ENCODE measurements around the gene MRPL10.

GRCh38 chr17:47845716-47846075 lies 14.4 kb upstream of the MRPL10 start:
- TF ChIP-seq ZFX (IDR thresholded peaks at IDR 0.05) (no peak), SIN3A (IDR thresholded peaks at IDR 0.05; ENCODE audit: low read depth) (no peak), TCF7L2 (IDR thresholded peaks at IDR 0.05; ENCODE audit: borderline replicate concordance, extremely low read depth, insufficient read depth, insufficient read length) (no peak), SP1 (IDR thresholded peaks at IDR 0.05; ENCODE audit: low read depth) (no peak), POLR2AphosphoS5 (IDR thresholded peaks at IDR 0.05; ENCODE audit: low read depth, low read length) (no peak), MAX (IDR thresholded peaks at IDR 0.05) (no peak), POLR2A (IDR thresholded peaks at IDR 0.05; ENCODE audit: borderline replicate concordance, extremely low read depth, insufficient read depth, insufficient read length) (no peak), EGR1 (IDR thresholded peaks at IDR 0.05; ENCODE audit: low read depth) (no peak)
- TF ChIP-seq, protein P1, sequence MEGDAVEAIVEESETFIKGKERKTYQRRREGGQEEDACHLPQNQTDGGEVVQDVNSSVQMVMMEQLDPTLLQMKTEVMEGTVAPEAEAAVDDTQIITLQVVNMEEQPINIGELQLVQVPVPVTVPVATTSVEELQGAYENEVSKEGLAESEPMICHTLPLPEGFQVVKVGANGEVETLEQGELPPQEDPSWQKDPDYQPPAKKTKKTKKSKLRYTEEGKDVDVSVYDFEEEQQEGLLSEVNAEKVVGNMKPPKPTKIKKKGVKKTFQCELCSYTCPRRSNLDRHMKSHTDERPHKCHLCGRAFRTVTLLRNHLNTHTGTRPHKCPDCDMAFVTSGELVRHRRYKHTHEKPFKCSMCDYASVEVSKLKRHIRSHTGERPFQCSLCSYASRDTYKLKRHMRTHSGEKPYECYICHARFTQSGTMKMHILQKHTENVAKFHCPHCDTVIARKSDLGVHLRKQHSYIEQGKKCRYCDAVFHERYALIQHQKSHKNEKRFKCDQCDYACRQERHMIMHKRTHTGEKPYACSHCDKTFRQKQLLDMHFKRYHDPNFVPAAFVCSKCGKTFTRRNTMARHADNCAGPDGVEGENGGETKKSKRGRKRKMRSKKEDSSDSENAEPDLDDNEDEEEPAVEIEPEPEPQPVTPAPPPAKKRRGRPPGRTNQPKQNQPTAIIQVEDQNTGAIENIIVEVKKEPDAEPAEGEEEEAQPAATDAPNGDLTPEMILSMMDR (IDR thresholded peaks at IDR 0.05 in 2 of 3, conservative IDR thresholded peaks at IDR 0.05 in 1 of 3; ENCODE audit: borderline replicate concordance in 1 of 3, insufficient read depth in 1 of 3, low read depth in 2 of 3, low read length in 2 of 3): no peak
- TF ChIP-seq, protein P2, sequence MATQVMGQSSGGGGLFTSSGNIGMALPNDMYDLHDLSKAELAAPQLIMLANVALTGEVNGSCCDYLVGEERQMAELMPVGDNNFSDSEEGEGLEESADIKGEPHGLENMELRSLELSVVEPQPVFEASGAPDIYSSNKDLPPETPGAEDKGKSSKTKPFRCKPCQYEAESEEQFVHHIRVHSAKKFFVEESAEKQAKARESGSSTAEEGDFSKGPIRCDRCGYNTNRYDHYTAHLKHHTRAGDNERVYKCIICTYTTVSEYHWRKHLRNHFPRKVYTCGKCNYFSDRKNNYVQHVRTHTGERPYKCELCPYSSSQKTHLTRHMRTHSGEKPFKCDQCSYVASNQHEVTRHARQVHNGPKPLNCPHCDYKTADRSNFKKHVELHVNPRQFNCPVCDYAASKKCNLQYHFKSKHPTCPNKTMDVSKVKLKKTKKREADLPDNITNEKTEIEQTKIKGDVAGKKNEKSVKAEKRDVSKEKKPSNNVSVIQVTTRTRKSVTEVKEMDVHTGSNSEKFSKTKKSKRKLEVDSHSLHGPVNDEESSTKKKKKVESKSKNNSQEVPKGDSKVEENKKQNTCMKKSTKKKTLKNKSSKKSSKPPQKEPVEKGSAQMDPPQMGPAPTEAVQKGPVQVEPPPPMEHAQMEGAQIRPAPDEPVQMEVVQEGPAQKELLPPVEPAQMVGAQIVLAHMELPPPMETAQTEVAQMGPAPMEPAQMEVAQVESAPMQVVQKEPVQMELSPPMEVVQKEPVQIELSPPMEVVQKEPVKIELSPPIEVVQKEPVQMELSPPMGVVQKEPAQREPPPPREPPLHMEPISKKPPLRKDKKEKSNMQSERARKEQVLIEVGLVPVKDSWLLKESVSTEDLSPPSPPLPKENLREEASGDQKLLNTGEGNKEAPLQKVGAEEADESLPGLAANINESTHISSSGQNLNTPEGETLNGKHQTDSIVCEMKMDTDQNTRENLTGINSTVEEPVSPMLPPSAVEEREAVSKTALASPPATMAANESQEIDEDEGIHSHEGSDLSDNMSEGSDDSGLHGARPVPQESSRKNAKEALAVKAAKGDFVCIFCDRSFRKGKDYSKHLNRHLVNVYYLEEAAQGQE (IDR thresholded peaks at IDR 0.05; ENCODE audit: low read depth): no peak

Data from HCT116 (cell line).